KOPT-K1 (cell line): ENCODE results near the gene ABHD17B.
A peak's percentile ranks its signal among the peaks of the same experiment; 100 is the strongest.

Source experiments
- H3K27ac ChIP-seq: fragments of 200-600 bp; sonication (generic); 2 replicates; pipeline ENCODE4 v1.5.1; 2016; ENCODE audit warnings: antibody characterized with exemption, mild to moderate bottlenecking, low read depth, low read length; ENCODE audit not compliant: poor library complexity, severe bottlenecking
- H3K36me3 ChIP-seq: fragments of 200-600 bp; sonication (generic); 2 replicates; pipeline ENCODE4 v1.5.1; 2017; ENCODE audit warnings: antibody characterized with exemption, mild to moderate bottlenecking, low read length, moderate library complexity; ENCODE audit not compliant: insufficient read depth
- H3K9me3 ChIP-seq: fragments of 200-600 bp; sonication (generic); 2 replicates; pipeline ENCODE4 v1.5.1; 2017; ENCODE audit warnings: antibody characterized with exemption, low read length, mild to moderate bottlenecking; ENCODE audit not compliant: insufficient read depth, poor library complexity, severe bottlenecking

The ABHD17B gene

GRCh38 chr9:71826279-71826678 is 84.7 kb downstream of the ABHD17B start:
- H3K27ac ChIP-seq: no peak overlapping the region
- no peaks in the 10 kb centered on the region for H3K36me3 ChIP-seq

GRCh38 chr9:71824257-71824656 is 86.7 kb downstream of the ABHD17B start:
- H3K27ac ChIP-seq: no peak overlapping the region
- H3K9me3 ChIP-seq: no peaks in the 10 kb centered on the region
- no peaks in the 10 kb centered on the region for H3K36me3 ChIP-seq

More at GRCh38 chr9:71826279-71826678, 84.7 kb downstream of the ABHD17B start:
- no peaks in the 10 kb centered on the region for H3K9me3 ChIP-seq

- H3K9me3 ChIP-seq: no peaks in the 10 kb centered on the region
- H3K27ac ChIP-seq: peak overlapping the region; percentile 50
- H3K36me3 ChIP-seq: no peaks in the 10 kb centered on the region
Measured at GRCh38 chr9:71822935-71823334, 88.1 kb downstream of the ABHD17B start.

- Histone ChIP-seq H3K27ac (peak overlapping the region; percentile 50), H3K9me3 (no peaks in the 10 kb centered on the region), H3K36me3 (no peaks in the 10 kb centered on the region)
Measured at GRCh38 chr9:71822456-71822855, 88.5 kb downstream of the ABHD17B start.

- Histone ChIP-seq H3K9me3 (no peaks in the 10 kb centered on the region), H3K27ac (peak overlapping the region; percentile 50), H3K36me3 (no peaks in the 10 kb centered on the region)
Measured at GRCh38 chr9:71821405-71821804, 89.6 kb downstream of the ABHD17B start.

GRCh38 chr9:71820403-71820921 is 90.5 kb downstream of the ABHD17B start:
- Histone ChIP-seq H3K9me3 (no peaks in the 10 kb centered on the region), H3K36me3 (no peaks in the 10 kb centered on the region), H3K27ac (no peak overlapping the region)

GRCh38 chr9:71819115-71819739 is 91.8 kb downstream of the ABHD17B start:
- Histone ChIP-seq H3K36me3 (no peaks in the 10 kb centered on the region), H3K27ac (no peak overlapping the region), H3K9me3 (no peaks in the 10 kb centered on the region)

- Histone ChIP-seq H3K36me3 (no peaks in the 10 kb centered on the region), H3K27ac (no peak overlapping the region), H3K9me3 (no peaks in the 10 kb centered on the region)
Measured at GRCh38 chr9:71816916-71817451, 94.0 kb downstream of the ABHD17B start.
